Lower lobe of right lung (tissue), 2 donors: ENCODE measurements around the gene NPPB. TPM values are rescaled to one million over a fixed set of nuclear protein-coding genes. Genes with fewer than 3 reads are reported as not detected.
A peak's percentile ranks its signal among the peaks of the same experiment; 100 is the strongest.
"Not testable (repeated sequence)": the region's sequence is repeated elsewhere in the genome, so short reads cannot be mapped to it uniquely, and the experiment has no call there.

Experiments
- ATAC-seq, 2 donors: fragments of 200-7000 bp; cut with Tn5 transposase; one replicate each; pipeline ENCODE4 v1.9.1; 2020 to 2022; ENCODE audit warnings: mild to moderate bottlenecking in 2 of 2, moderate library complexity in 2 of 2
- DNase-seq: peaks from one replicate; pipeline ENCODE4 v3.0.0-alpha.2; 2020
- H3K27ac ChIP-seq: fragments of 200-600 bp; one replicate; pipeline ENCODE4 v1.8.0; 2022
- H3K27me3 ChIP-seq: fragments of 200-600 bp; one replicate; pipeline ENCODE4 v1.8.0; 2022; ENCODE audit warnings: low read depth
- H3K36me3 ChIP-seq: fragments of 200-600 bp; one replicate; pipeline ENCODE4 v1.8.0; 2022; ENCODE audit warnings: mild to moderate bottlenecking
- H3K4me1 ChIP-seq: fragments of 200-600 bp; one replicate; pipeline ENCODE4 v1.8.0; 2022
- H3K4me3 ChIP-seq: fragments of 200-600 bp; one replicate; pipeline ENCODE4 v1.8.0; 2022; ENCODE audit warnings: mild to moderate bottlenecking
- H3K9me3 ChIP-seq: fragments of 200-600 bp; one replicate; pipeline ENCODE4 v1.8.0; 2022
- intact Hi-C: fragments of 100-400 bp; cut with DNase I; formaldehyde crosslinking; loops from one replicate; pipeline ENCODE4 v1.11.0; 2022
- long read RNA-seq: library from polyadenylated mRNA; unstranded; transcript quantifications from one replicate; pipeline ENCODE4 v2.0.0, GENCODE V29; 2021
- total RNA-seq: library from RNA; stranded (reverse); fragmentation: NEBNext Ultra II Directional; extraction: Animal tissue kit (Norgen Biotek cat#: 25700); gene quantifications from one replicate; pipeline ENCODE4 v1.2.1, GENCODE V29; 2021
- TF ChIP-seq, protein P1 (sequence below): fragments of 200-600 bp; IDR thresholded peaks from one replicate; pipeline ENCODE4 v1.8.0; 2022; ENCODE audit warnings: antibody characterized with exemption, mild to moderate bottlenecking
- donor health status: DM: no; HTN: yes; CAD: no; lungs with severe emphysema.

Gene NPPB
- total RNA-seq: not detected
- long read RNA-seq: 0 reads

DNA sequence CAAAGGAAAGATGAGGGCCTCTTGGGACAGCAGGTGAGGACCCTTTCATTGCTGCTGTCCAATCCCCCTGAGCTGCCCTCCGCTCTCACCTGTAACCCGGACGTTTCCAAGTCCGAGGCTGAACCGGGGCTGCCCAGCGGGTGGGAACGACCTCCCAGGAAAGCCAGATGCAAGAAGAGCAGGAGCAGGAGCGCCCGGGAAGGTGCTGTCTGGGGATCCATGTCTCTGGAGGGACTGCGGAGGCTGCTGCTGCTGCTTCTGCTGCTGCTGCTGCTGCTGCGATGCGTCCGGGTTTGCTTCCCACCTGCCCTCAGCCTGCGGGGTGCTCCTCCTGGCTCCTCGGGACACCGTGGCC, at the start of gene NPPB:
Gene NPPB, minus strand, starts transcription at position 333 of the 355 bp plus-strand sequence. Its CDS starts 112 bp downstream, at position 221.
- H3K27me3 ChIP-seq: peaks cover 70% of the 10 kb centered on the region
- TF ChIP-seq, protein P1, sequence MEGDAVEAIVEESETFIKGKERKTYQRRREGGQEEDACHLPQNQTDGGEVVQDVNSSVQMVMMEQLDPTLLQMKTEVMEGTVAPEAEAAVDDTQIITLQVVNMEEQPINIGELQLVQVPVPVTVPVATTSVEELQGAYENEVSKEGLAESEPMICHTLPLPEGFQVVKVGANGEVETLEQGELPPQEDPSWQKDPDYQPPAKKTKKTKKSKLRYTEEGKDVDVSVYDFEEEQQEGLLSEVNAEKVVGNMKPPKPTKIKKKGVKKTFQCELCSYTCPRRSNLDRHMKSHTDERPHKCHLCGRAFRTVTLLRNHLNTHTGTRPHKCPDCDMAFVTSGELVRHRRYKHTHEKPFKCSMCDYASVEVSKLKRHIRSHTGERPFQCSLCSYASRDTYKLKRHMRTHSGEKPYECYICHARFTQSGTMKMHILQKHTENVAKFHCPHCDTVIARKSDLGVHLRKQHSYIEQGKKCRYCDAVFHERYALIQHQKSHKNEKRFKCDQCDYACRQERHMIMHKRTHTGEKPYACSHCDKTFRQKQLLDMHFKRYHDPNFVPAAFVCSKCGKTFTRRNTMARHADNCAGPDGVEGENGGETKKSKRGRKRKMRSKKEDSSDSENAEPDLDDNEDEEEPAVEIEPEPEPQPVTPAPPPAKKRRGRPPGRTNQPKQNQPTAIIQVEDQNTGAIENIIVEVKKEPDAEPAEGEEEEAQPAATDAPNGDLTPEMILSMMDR: no peak

DNA sequence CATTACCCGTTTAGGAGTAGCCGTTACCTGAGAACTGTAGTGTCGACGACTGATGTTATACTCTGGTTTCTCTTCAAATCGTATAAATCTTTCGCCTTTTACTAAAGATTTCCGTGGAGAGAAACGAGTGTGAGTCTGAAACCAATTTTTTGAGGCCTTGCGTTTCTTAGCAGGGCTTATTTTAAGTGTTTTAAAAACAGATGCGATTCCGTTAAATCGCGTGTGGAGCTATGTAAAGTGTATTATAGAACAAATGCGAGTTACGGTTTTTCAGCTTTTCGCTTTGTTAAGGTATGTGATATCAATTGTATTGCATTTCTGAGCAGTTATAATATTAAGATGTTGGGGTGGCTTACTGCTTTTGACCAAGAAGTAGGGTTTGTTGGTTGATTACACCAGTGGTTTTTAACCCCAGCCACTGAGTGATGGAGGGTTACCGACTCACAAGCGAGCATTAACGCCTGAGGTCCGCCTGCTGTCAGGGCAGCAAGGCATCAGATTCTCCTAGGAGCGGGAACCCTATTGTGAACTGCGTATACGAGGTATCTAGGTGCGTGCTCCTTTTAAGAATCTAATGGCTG, 49.4 kb upstream of the NPPB start:
- Histone ChIP-seq H3K9me3 (no peaks in the 10 kb centered on the region), H3K4me1 (no peaks in the 10 kb centered on the region), H3K27me3 (no peaks in the 10 kb centered on the region), H3K4me3 (peak overlapping the region; percentile 62), H3K27ac (peak overlapping the region; percentile 98), H3K36me3 (no peaks in the 10 kb centered on the region)
- peak; percentile 85 to 86 for ATAC-seq
- no peak for DNase-seq
- intact Hi-C loops: no loop called here
- TF ChIP-seq, protein P1: no peak

More for the DNA sequence above, at the start of gene NPPB:
- intact Hi-C loops: no loop called here
- Histone ChIP-seq H3K4me3 (no peak within 1 kb of the TSS), H3K4me1 (no peaks in the 10 kb centered on the region), H3K36me3 (no peaks in the 10 kb centered on the region), H3K27ac (no peak within 1 kb of the TSS), H3K9me3 (no peaks in the 10 kb centered on the region)
- ATAC-seq (no peak), DNase-seq (no peak)

DNA sequence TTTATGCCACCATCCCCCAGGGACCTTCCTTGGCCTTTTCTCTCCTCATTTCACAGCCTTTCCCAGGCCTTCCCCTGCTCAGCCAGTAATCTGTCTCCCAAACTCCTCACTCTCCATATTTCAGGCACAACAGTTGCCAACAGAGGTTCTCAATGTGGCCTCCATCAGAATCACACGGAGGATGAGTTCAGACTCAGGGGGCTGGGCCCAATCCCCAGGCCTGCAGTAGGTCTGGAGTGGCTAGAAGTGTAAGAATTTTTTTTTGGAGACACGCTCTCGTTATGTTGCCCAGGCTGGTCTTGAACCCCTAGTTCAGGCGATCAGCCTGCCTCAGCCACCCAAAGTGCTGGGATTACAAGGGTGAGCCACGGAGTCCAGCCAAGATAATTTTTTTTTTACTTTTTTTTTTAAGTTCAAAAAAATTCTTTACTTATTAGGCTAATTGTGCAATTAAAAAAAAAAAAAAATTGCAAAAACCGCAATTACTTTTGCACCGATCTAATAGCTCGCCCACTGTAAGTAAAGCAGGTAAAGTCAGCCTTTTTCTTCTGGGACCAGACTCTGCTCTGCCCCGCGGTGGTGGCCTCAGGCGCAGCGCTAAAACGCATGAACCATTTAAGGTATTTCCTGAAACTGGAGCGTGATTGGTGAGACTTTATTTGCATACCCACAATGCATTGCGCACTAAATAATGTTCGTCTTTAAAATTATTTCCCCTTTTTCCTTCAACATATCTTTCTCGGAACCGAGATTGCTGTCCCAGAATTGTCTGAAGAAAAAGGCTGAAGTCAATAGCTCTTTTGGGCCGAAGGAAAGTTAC, 48.7 kb upstream of the NPPB start:
- H3K27me3 ChIP-seq: no peaks in the 10 kb centered on the region
- intact Hi-C loops: no loop called here
- H3K36me3 ChIP-seq: no peaks in the 10 kb centered on the region
- H3K9me3 ChIP-seq: no peaks in the 10 kb centered on the region
- peak overlapping the region; percentile 98 for H3K27ac ChIP-seq
- DNase-seq (peak; percentile 92), ATAC-seq (peak; percentile 83 to 93)
- no peaks in the 10 kb centered on the region for H3K4me1 ChIP-seq
- TF ChIP-seq, protein P1: peak; percentile 83
- peak overlapping the region; percentile 62 for H3K4me3 ChIP-seq

DNA sequence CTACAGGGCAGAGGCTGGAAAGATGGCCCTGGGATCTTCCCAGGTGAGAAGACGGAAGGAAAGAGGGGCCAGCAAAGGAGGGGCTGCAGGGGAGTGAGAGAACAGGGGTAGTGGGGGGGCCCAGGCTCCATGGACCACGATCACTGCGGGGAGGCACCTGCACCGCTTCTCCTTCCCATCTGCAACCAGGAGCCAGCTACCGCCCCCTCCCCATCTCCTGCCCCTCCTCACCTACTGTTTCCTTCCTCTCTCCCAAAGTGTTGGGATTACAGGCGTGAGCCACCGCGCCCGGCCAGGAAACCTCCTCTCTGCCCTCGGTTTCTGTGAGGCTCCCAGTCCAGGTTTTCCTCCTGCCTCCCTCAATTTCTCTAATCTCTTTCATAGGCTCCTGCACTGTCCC, 48.1 kb upstream of the NPPB start:
- no peak for ATAC-seq
- intact Hi-C loops: no loop called here
- Histone ChIP-seq H3K4me1 (no peaks in the 10 kb centered on the region), H3K27ac (no peak overlapping the region), H3K4me3 (no peak overlapping the region), H3K9me3 (no peaks in the 10 kb centered on the region), H3K27me3 (no peaks in the 10 kb centered on the region), H3K36me3 (no peaks in the 10 kb centered on the region)
- no peak for DNase-seq
- TF ChIP-seq, protein P1: no peak

DNA sequence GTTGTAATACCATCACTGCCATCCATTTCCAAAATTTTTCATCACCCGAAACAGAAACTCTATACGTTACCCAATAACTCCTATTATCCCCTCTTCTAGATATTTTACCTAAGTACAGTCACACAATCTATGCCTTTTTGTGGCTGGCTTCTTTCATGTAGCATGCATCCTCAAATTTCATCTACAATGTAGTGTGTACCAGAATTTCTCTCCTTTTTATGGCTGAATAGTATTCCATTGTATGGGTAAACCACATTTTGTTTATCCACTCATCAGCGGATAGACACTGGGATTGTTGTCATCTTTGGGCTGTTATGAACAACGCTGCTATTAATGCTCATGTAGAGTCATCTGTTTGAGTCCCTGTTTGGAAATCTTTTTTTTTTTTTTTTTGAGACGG, 46.2 kb upstream of the NPPB start:
- intact Hi-C loops: no loop called here
- no peaks in the 10 kb centered on the region for H3K9me3 ChIP-seq
- H3K4me3 ChIP-seq: no peak overlapping the region
- no peaks in the 10 kb centered on the region for H3K4me1 ChIP-seq
- ATAC-seq: no peak
- no peak for DNase-seq
- TF ChIP-seq, protein P1: no peak
- H3K36me3 ChIP-seq: no peaks in the 10 kb centered on the region
- no peak overlapping the region for H3K27ac ChIP-seq
- H3K27me3 ChIP-seq: peaks cover 8% of the 10 kb centered on the region

DNA sequence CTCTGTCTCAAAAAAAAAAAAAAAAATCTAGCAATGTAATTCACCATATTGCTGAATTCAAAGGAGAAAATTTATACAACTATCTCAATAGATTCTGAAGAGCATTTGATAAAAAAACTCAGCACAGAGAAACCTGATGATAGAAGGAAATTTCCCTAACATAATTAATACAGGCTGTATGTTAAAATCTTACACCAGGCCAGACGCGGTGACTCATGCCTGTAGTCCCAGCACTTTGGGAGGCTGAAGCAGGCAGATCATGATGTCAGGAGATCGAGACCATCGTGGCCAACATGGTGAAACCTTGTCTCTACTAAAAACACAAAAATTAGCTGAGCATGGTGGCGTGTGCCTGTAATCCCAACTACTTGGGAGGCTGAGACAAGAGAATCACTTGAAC, 45.4 kb upstream of the NPPB start:
- H3K27ac ChIP-seq, H3K4me3 ChIP-seq, H3K9me3 ChIP-seq, H3K4me1 ChIP-seq, intact Hi-C loops, DNase-seq, ATAC-seq, H3K36me3 ChIP-seq: not testable (repeated sequence)
- peaks cover 16% of the 10 kb centered on the region for H3K27me3 ChIP-seq
